Thyroid gland (tissue), 4 donors: ENCODE measurements around the gene SLC12A8.

Experiments
- POLR2A ChIP-seq, 2 donors: fragments of 450-650 bp; IDR thresholded peaks; one replicate each; pipeline ENCODE4 v1.6.1; 2017; ENCODE audit warnings: antibody characterized with exemption in 2 of 2, mild to moderate bottlenecking in 2 of 2, moderate library complexity in 1 of 2
- TF ChIP-seq, protein P1 (sequence below), 6 experiments: fragments of 200-600 bp in 3 of 6; fragments of 450-650 bp in 3 of 6; sonication (generic) in 3 of 6; IDR thresholded peaks; one replicate each; pipeline ENCODE4 v1.5.1; 2016 to 2019; ENCODE audit warnings: antibody characterized with exemption in 6 of 6, mild to moderate bottlenecking in 2 of 6, inconsistent platforms in 1 of 6, moderate library complexity in 1 of 6

DNA sequence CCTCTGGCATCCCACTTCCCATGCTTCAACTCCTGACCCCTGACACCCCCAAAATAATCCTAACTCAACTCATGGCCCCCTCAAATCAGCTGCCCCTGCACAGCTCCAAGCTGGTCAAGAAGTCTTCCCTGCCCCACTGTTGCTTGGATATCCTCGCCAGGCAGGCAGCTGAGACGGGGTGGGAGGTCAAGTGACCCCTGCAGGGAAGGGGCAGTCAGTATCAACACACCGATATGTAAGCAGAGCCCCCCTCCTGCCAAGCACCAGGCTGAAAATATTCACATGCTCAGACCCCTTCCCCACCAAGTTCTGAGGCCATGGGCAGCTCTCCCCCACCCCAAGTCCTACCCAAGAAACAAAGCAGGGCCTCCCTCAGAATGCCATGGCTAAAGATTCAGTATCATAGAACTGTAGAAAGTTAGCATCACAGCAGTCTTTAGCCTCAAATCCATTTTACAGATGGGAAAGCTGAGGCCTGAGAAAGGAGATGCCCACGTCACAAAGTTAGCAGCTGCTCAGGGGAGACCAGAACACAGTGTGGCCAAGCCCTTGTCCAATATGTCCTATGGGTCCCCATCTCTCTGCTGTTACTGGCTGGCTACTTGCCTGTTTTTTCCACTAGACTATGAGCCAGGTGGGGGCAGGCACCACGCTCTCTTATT is 67.8 kb downstream of the SLC12A8 start:
- TF ChIP-seq, protein P1, sequence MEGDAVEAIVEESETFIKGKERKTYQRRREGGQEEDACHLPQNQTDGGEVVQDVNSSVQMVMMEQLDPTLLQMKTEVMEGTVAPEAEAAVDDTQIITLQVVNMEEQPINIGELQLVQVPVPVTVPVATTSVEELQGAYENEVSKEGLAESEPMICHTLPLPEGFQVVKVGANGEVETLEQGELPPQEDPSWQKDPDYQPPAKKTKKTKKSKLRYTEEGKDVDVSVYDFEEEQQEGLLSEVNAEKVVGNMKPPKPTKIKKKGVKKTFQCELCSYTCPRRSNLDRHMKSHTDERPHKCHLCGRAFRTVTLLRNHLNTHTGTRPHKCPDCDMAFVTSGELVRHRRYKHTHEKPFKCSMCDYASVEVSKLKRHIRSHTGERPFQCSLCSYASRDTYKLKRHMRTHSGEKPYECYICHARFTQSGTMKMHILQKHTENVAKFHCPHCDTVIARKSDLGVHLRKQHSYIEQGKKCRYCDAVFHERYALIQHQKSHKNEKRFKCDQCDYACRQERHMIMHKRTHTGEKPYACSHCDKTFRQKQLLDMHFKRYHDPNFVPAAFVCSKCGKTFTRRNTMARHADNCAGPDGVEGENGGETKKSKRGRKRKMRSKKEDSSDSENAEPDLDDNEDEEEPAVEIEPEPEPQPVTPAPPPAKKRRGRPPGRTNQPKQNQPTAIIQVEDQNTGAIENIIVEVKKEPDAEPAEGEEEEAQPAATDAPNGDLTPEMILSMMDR (IDR thresholded peaks at IDR 0.05), result no peak
- TF ChIP-seq POLR2A (IDR thresholded peaks at IDR 0.05), result no peak
